GM15510 (cell line): ENCODE measurements around the gene AEBP1.

Experiments
- POLR2A ChIP-seq: IDR thresholded peaks from 3 replicates; pipeline ENCODE4 v1.6.1; 2011; ENCODE audit warnings: borderline replicate concordance; ENCODE audit not compliant: insufficient read length; ENCODE audit errors: extremely low read depth

AEBP1 gene

DNA sequence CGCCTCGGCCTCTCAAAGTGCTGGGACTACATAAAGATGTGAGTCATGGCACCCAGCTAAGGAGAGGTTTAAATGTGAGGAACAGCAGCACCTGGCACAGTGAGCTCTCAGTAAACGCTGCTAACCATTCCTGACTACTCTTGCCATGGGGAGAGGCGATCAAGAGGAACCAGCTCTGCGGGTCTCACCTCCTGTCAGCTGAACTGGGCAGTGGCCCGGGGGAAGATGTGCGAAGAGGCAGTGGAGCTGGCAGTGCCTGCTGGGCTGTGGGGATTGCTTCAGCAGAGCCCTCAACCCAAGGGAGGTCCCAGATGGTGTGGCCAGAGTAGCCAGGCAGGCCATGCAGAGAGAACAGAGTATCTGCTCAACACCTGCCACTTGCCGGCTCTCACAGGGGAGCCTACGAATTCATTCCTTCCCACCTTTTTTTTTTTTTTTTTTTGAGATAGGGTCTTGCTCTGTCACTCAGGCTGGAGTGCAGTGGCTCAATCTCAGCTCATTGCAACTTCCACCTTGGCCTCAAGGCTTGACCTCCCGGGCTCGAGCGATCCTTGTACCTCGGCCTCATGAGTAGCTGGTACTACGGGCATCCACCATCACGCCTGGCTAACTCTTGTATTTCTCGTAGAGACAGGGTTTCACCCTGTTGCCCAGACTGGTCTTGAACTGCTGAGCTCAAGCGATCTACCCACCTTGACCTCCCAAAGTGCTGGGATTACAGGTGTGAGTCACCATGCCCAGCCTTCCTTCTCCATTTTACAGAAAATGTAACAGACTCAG, 28.7 kb upstream of the AEBP1 start:
- no peak for TF ChIP-seq POLR2A

DNA sequence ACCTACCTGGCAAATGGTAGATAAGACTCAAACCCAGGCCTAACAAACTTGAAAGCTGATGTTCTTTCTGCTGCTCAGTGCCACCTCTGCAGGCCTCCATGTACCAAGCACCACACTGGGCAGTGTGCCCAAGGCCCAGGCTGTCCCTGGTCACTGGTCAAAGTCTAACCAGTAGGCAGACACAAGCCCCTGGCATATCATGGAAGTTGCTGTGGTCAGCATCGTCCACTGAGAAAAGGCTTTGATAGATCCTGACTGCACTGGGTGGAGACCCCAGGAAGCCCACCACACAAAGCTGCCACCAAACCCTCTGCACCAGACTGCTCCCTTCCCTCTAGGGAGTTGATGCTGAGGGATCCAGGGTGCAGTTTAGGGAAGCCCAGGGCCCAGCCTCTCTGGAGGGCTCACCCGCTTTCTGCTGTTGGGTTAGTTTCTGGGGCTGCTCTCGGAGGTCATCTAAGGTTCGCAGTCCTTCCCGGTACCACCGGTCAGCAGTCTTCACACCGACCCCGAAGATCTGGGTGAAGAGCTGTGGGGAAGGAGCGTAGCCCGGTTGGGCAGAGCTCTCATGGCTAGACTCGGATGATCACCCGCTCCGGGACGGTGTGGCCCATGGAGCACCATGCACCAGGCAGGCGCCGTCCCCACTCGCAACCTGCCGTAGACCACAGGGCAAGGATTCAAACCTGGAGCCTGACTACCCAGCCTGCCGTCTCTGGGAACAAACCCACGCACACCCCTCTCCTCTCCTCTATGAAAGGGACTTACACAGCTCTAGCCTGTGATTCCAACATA, 27.8 kb upstream of the AEBP1 start:
- no peak for TF ChIP-seq POLR2A

GRCh38 chr7:44077061-44077460, 27.1 kb upstream of the AEBP1 start:
- no peak for TF ChIP-seq POLR2A

GRCh38 chr7:44077681-44078091, 26.5 kb upstream of the AEBP1 start:
- TF ChIP-seq POLR2A = no peak

GRCh38 chr7:44078521-44078920, 25.6 kb upstream of the AEBP1 start:
- TF ChIP-seq POLR2A = no peak

GRCh38 chr7:44079331-44080021, 24.7 kb upstream of the AEBP1 start:
- TF ChIP-seq POLR2A = no peak

- no peak for TF ChIP-seq POLR2A
These were observed 24.0 kb upstream of the AEBP1 start for GRCh38 chr7:44080118-44080517.

- no peak for TF ChIP-seq POLR2A
These were observed 23.4 kb upstream of the AEBP1 start for GRCh38 chr7:44080686-44081265.

DNA sequence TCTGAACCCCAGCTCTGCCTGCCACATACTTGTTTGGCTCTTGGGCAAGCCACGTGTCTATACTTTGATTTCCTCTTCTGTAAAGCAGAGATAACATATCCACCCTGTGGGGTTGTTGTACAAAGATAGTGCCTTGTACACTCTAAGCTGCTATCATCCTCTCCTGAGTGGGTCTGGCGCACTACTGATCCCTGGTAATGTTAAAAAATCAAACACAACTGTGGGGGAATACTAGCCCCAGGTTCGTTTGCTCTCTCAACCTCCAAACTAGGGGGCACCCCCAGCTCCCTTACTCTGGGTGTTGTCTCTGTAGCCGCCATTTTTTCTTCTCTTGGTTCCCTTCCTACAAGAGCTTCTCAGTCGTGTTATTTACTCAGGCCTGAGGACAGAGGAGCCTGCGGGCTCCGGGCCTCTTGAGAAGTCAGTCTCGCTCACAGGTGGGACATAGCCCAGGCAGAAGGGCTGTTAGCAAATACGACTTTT, 22.8 kb upstream of the AEBP1 start:
- no peak for TF ChIP-seq POLR2A

GRCh38 chr7:44082541-44083207, 21.5 kb upstream of the AEBP1 start:
- peak; percentile 67 for TF ChIP-seq POLR2A

- no peak for TF ChIP-seq POLR2A
These were observed 20.3 kb upstream of the AEBP1 start for GRCh38 chr7:44083796-44084195.

DNA sequence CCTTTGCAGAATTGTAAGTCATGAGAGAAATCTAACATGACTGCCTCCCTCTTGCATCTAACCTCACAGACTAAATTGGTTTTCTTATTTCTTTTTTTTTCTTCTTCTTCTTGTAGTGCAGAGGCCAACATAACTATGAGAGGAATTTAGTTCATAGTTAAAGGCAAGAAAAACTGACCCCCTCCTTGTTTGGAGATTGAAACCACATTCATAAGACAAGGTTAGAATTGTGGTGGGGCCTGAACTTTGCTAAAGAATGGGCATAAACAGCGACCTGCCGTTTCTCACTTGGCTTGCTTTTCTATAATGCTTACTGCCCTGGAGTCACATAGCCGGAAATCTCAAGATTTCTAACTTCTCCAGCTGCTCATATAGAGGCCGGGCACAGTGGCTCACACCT, 19.4 kb upstream of the AEBP1 start:
- TF ChIP-seq POLR2A = no peak

DNA sequence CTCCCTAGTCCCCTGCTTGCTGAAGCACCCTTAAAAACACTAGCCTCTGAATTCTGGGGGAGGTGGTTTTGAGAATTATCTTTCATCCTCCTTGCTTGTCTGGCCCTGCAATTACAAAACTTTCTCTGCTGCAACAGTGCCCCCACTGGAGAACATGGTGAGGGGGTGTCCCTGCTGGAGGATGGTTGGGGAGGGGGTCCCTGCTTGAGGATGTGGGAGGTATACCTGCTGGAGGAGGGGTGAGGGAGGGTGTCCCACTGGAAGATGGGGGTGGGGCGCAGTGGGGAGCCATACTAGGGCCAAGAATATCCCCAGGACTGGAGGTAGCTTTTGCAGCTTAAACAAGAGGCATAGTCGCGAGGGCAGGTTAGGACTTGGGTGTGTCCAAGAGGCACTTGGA, 18.6 kb upstream of the AEBP1 start:
- no peak for TF ChIP-seq POLR2A

- no peak for TF ChIP-seq POLR2A
These were observed 17.5 kb upstream of the AEBP1 start for GRCh38 chr7:44086627-44087026.
